Measurements from ENCODE around the gene UROS. TPM values are rescaled to one million over a fixed set of nuclear protein-coding genes. Genes with fewer than 3 reads are reported as not detected.

Gene UROS
- total and polyA plus RNA-seq, 10 donors: 30.3 to 43.8 (median 39.2) TPM

GRCh38 chr10:125838802-125839575, 15.9 kb upstream of the UROS start:
- WGBS, 5 donors: 83 to 90% (median 87%) methylated on average over 8 to 9 of the region's 9 CpGs
- Histone ChIP-seq H3K4me3 (no peak overlapping the region), H3K4me1 (peaks cover 0 to 5% (median 0%) of the 10 kb centered on the region in 6 donors), H3K9me3 (no peaks in the 10 kb centered on the region), H3K27me3 (replicated peaks in 1 of 7) (no peaks in the 10 kb centered on the region), H3K27ac (no peak overlapping the region), H3K36me3 (peaks cover 2 to 97% (median 76%) of the 10 kb centered on the region in 6 donors)
- no peak for DNase-seq
- TF ChIP-seq CTCF (IDR thresholded peaks at IDR 0.05 in 8 of 11, conservative IDR thresholded peaks at IDR 0.05 in 3 of 11) (no peak), POLR2A (IDR thresholded peaks at IDR 0.05) (no peak), POLR2AphosphoS5 (IDR thresholded peaks at IDR 0.05) (no peak)
- intact Hi-C loops (cut with DNase I; ENCODE audit: low total_unique reads): no loop called here

- Histone ChIP-seq H3K27me3 (replicated peaks in 1 of 7) (no peaks in the 10 kb centered on the region), H3K36me3 (peaks cover 3 to 100% (median 91%) of the 10 kb centered on the region in 6 donors), H3K4me3 (no peak overlapping the region), H3K9me3 (no peaks in the 10 kb centered on the region), H3K4me1 (no peaks in the 10 kb centered on the region), H3K27ac (no peak overlapping the region)
- intact Hi-C loops (cut with DNase I; ENCODE audit: low total_unique reads): no loop called here
- DNase-seq: no peak
- WGBS, 5 donors: 89 to 97% (median 94%) methylated on average over 2 of the region's 2 CpGs
- TF ChIP-seq POLR2AphosphoS5 (IDR thresholded peaks at IDR 0.05): no peak
- TF ChIP-seq CTCF (IDR thresholded peaks at IDR 0.05 in 8 of 11, conservative IDR thresholded peaks at IDR 0.05 in 3 of 11): no peak
- TF ChIP-seq POLR2A (IDR thresholded peaks at IDR 0.05): no peak
Observed at GRCh38 chr10:125836746-125837145, 13.7 kb upstream of the UROS start.

- H3K4me1 ChIP-seq: peaks cover 14 to 39% (median 30%) of the 10 kb centered on the region in 6 donors
- no peak for DNase-seq
- WGBS, 5 donors: 82 to 91% (median 89%) methylated on average over 5 of the region's 5 CpGs
- H3K4me3 ChIP-seq: no peak overlapping the region
- H3K36me3 ChIP-seq: peaks cover 2 to 75% (median 59%) of the 10 kb centered on the region in 6 donors
- H3K27ac ChIP-seq: no peak overlapping the region
- no peak for TF ChIP-seq CTCF (IDR thresholded peaks at IDR 0.05 in 8 of 11, conservative IDR thresholded peaks at IDR 0.05 in 3 of 11)
- TF ChIP-seq POLR2AphosphoS5 (IDR thresholded peaks at IDR 0.05): no peak
- TF ChIP-seq POLR2A (IDR thresholded peaks at IDR 0.05): no peak
- intact Hi-C loops (cut with DNase I; ENCODE audit: low total_unique reads): loop anchor here (10.0 kb wide), 1 partner anchor 104 kb away; no protein-coding TSS in a partner anchor
- no peaks in the 10 kb centered on the region for H3K9me3 ChIP-seq
- H3K27me3 ChIP-seq (replicated peaks in 1 of 7): no peaks in the 10 kb centered on the region
Observed at GRCh38 chr10:125828311-125828710, 5.3 kb upstream of the UROS start.

- intact Hi-C loops (cut with DNase I; ENCODE audit: low total_unique reads): loop anchor here (10.0 kb wide), 1 partner anchor 102 kb away; no protein-coding TSS in a partner anchor
- H3K36me3 ChIP-seq: peaks cover 2 to 64% (median 47%) of the 10 kb centered on the region in 6 donors
Observed at GRCh38 chr10:125827133-125827532, 4.1 kb upstream of the UROS start.

More at GRCh38 chr10:125827133-125827532, 4.1 kb upstream of the UROS start:
- no peak for DNase-seq
- H3K4me1 ChIP-seq: peaks cover 17 to 40% (median 39%) of the 10 kb centered on the region in 6 donors
- H3K27me3 ChIP-seq (replicated peaks in 1 of 7): no peaks in the 10 kb centered on the region
- 68 to 93% (median 75%) methylated on average over 2 of the region's 2 CpGs for WGBS, 5 donors
- no peaks in the 10 kb centered on the region for H3K9me3 ChIP-seq
- H3K27ac ChIP-seq: no peak overlapping the region
- H3K4me3 ChIP-seq: no peak overlapping the region
- TF ChIP-seq POLR2A (IDR thresholded peaks at IDR 0.05) (no peak), POLR2AphosphoS5 (IDR thresholded peaks at IDR 0.05) (no peak), CTCF (IDR thresholded peaks at IDR 0.05 in 8 of 11, conservative IDR thresholded peaks at IDR 0.05 in 3 of 11) (no peak)

All from spleen (tissue), 11 donors.